Spleen (tissue), 7 donors: Measurements from ENCODE around the gene ZNF598.

Experiments
- POLR2AphosphoS5 ChIP-seq, 3 donors: sonication (generic); formaldehyde crosslinking; IDR thresholded peaks; one replicate each; pipeline ENCODE4 v1.5.1; 2017; ENCODE audit warnings: antibody characterized with exemption in 3 of 3
- TF ChIP-seq, protein P1 (sequence below), 11 experiments: fragments of 200-600 bp in 7 of 11; fragments of 450-650 bp in 4 of 11; sonication (generic) in 4 of 11; IDR thresholded peaks in 8 of 11; conservative IDR thresholded peaks in 3 of 11; 1 replicate in 7 of 11; 2 replicates in 4 of 11; pipeline versions ENCODE4 v1.4.0 to v1.8.0; 2016 to 2021; ENCODE audit warnings: antibody characterized with exemption in 11 of 11, inconsistent platforms in 4 of 11, mild to moderate bottlenecking in 1 of 11
- donor health status: DM: no; HTN: no; CAD: no; lungs with moderate emphysema.
- donor health status: DM: no; HTN: no; CAD: no.
- donor health status: DM: no; HTN: no; CAD: no.

DNA sequence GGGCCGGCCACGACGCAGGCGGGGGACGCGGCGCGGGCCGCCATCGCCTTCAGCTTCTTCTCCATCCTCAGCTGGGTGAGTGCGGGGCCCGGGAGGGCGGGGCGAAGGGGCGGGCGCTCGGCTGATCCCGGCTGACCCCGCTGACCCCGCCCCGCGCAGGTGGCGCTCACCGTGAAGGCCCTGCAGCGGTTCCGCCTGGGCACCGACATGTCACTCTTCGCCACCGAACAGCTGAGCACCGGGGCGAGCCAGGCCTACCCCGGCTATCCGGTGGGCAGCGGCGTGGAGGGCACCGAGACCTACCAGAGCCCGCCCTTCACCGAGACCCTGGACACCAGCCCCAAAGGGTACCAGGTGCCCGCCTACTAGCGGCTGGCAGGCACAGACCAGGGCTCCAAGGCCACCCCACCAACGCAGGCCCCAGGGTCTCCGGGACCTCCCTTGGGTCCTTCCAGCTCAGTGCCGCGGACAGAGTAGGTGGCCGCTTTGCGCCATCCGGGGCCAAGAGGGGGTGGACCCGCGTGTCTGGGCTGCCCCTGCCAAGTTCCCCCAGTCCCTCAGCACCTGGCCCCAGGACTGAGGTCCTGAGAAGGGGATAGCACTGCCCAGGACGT is 16.8 kb downstream of the ZNF598 start:
- no peak for TF ChIP-seq POLR2AphosphoS5 (IDR thresholded peaks at IDR 0.05)
- TF ChIP-seq, protein P1, sequence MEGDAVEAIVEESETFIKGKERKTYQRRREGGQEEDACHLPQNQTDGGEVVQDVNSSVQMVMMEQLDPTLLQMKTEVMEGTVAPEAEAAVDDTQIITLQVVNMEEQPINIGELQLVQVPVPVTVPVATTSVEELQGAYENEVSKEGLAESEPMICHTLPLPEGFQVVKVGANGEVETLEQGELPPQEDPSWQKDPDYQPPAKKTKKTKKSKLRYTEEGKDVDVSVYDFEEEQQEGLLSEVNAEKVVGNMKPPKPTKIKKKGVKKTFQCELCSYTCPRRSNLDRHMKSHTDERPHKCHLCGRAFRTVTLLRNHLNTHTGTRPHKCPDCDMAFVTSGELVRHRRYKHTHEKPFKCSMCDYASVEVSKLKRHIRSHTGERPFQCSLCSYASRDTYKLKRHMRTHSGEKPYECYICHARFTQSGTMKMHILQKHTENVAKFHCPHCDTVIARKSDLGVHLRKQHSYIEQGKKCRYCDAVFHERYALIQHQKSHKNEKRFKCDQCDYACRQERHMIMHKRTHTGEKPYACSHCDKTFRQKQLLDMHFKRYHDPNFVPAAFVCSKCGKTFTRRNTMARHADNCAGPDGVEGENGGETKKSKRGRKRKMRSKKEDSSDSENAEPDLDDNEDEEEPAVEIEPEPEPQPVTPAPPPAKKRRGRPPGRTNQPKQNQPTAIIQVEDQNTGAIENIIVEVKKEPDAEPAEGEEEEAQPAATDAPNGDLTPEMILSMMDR (IDR thresholded peaks at IDR 0.05 in 8 of 11, conservative IDR thresholded peaks at IDR 0.05 in 3 of 11): no peak
